Smooth muscle cell (in vitro differentiated cells): ENCODE measurements around the gene OR1D2. TPM values are rescaled to one million over a fixed set of nuclear protein-coding genes. Genes with fewer than 3 reads are reported as not detected.
"Not testable (repeated sequence)": the region's sequence is repeated elsewhere in the genome, so short reads cannot be mapped to it uniquely, and the experiment has no call there.

Experiments used
- DNase-seq: peaks from one replicate; lab custom pipeline; 2025; ENCODE audit not compliant: unreplicated experiment; lab: John Stamatoyannopoulos, UW
- H2AFZ ChIP-seq: fragments of 200-600 bp; sonication (generic); 2 replicates; pipeline ENCODE4 v1.6.0; 2016; ENCODE audit warnings: antibody characterized with exemption, low read depth, mild to moderate bottlenecking
- H3F3A ChIP-seq: fragments of 200-600 bp; sonication (generic); 2 replicates; pipeline ENCODE4 v1.6.0; 2017; ENCODE audit warnings: antibody characterized with exemption, low read depth
- H3K27ac ChIP-seq: fragments of 200-600 bp; sonication (generic); 2 replicates; pipeline ENCODE4 v1.5.1; 2016; ENCODE audit warnings: low read depth, mild to moderate bottlenecking
- H3K27me3 ChIP-seq: fragments of 200-600 bp; sonication (generic); 2 replicates; pipeline ENCODE4 v1.6.1; 2016; ENCODE audit warnings: low read depth, mild to moderate bottlenecking
- H3K36me3 ChIP-seq: fragments of 200-600 bp; sonication (generic); 2 replicates; pipeline ENCODE4 v1.5.1; 2016; ENCODE audit warnings: low read depth
- H3K4me1 ChIP-seq: fragments of 200-600 bp; sonication (generic); 2 replicates; pipeline ENCODE4 v1.5.1; 2016; ENCODE audit warnings: low read depth
- H3K4me2 ChIP-seq: fragments of 200-600 bp; sonication (generic); 2 replicates; pipeline ENCODE4 v1.6.0; 2016; ENCODE audit warnings: mild to moderate bottlenecking
- H3K4me3 ChIP-seq: fragments of 200-600 bp; sonication (generic); 2 replicates; pipeline ENCODE4 v1.5.1; 2016; ENCODE audit warnings: mild to moderate bottlenecking
- H3K79me2 ChIP-seq: fragments of 200-600 bp; sonication (generic); 2 replicates; pipeline ENCODE4 v1.6.0; 2016; ENCODE audit warnings: low read depth, mild to moderate bottlenecking
- H3K9ac ChIP-seq: fragments of 200-600 bp; sonication (generic); 2 replicates; pipeline ENCODE4 v1.6.0; 2016; ENCODE audit warnings: low read depth
- H3K9me3 ChIP-seq: fragments of 200-600 bp; sonication (generic); replicated peaks from 2 replicates; pipeline ENCODE4 v1.5.1; 2016; ENCODE audit warnings: low read depth
- H4K20me1 ChIP-seq: fragments of 200-600 bp; sonication (generic); 2 replicates; pipeline ENCODE4 v1.6.0; 2016; ENCODE audit warnings: low read depth
- CTCF ChIP-seq: fragments of 200-600 bp; sonication (generic); IDR thresholded peaks from 2 replicates; pipeline ENCODE4 v1.5.1; 2017; ENCODE audit warnings: borderline replicate concordance, mild to moderate bottlenecking, antibody characterized with exemption; ENCODE audit not compliant: insufficient read depth, poor library complexity, severe bottlenecking
- WGBS: methylation state at CpG from one replicate; pipeline ENCODE4 v1.1.7; 2016; ENCODE audit warnings: low lambda C conversion rate; 5-methylcytosine and 5-hydroxymethylcytosine counted together
- polyA plus RNA-seq: library from polyadenylated mRNA; unstranded; fragments of >200 nt; fragmentation: Nextera tagmentation; extraction: Ambion mirVana; gene quantifications from 2 replicates; pipeline ENCODE4 v1.2.1, GENCODE V29; 2016
- total RNA-seq: library from RNA; depleted of rRNA; stranded (reverse); fragments of >200 nt; gene quantifications from 2 replicates; pipeline ENCODE4 v1.2.3, GENCODE V29; 2014

OR1D2 gene
- total and polyA plus RNA-seq, 2 experiments from 2014 or later, result not detected

GRCh38 chr17:3054868-3055267, 49.4 kb downstream of the OR1D2 start:
- H4K20me1 ChIP-seq, H3K27me3 ChIP-seq, DNase-seq, H3K79me2 ChIP-seq, H3K4me2 ChIP-seq, H3K4me3 ChIP-seq, H2AFZ ChIP-seq, H3K4me1 ChIP-seq, H3K9me3 ChIP-seq, H3K36me3 ChIP-seq, H3K27ac ChIP-seq, H3F3A ChIP-seq, H3K9ac ChIP-seq: not testable (repeated sequence)
- 85% methylated on average over 1 of the region's 2 CpGs for WGBS

GRCh38 chr17:3049705-3050295, 54.4 kb downstream of the OR1D2 start:
- no peak overlapping the region for H3K9ac ChIP-seq
- WGBS, result 91% methylated on average over 8 of the region's 8 CpGs
- no peak for TF ChIP-seq CTCF
- H3K79me2 ChIP-seq, result no peaks in the 10 kb centered on the region
- no peak for DNase-seq
- peaks cover 3% of the 10 kb centered on the region for H3K4me1 ChIP-seq
- H3K36me3 ChIP-seq, result no peaks in the 10 kb centered on the region
- peak overlapping the region; percentile 90 for H3K4me2 ChIP-seq
- H3K27me3 ChIP-seq, result no peaks in the 10 kb centered on the region
- no peak overlapping the region for H3K27ac ChIP-seq
- no peaks in the 10 kb centered on the region for H3K9me3 ChIP-seq
- H3F3A ChIP-seq, result no peaks in the 10 kb centered on the region
- H4K20me1 ChIP-seq, result no peaks in the 10 kb centered on the region
- peak overlapping the region; percentile 71 for H3K4me3 ChIP-seq
- peak overlapping the region; percentile 95 for H2AFZ ChIP-seq

- WGBS, result 6% methylated on average over 50 of the region's 50 CpGs
- no peak overlapping the region for H3K9ac ChIP-seq
- H3K9me3 ChIP-seq, result no peaks in the 10 kb centered on the region
- DNase-seq, result peak; percentile 72
- no peaks in the 10 kb centered on the region for H3K79me2 ChIP-seq
- H3K4me3 ChIP-seq, result peak overlapping the region; percentile 71
- H3K4me2 ChIP-seq, result peak overlapping the region; percentile 90
- H3K27me3 ChIP-seq, result no peaks in the 10 kb centered on the region
- peak overlapping the region; percentile 95 for H2AFZ ChIP-seq
- no peaks in the 10 kb centered on the region for H3K36me3 ChIP-seq
- peaks cover 3% of the 10 kb centered on the region for H3K4me1 ChIP-seq
- peak; percentile 56 for TF ChIP-seq CTCF
- H3F3A ChIP-seq, result no peaks in the 10 kb centered on the region
- no peaks in the 10 kb centered on the region for H4K20me1 ChIP-seq
- no peak overlapping the region for H3K27ac ChIP-seq
These were observed 55.3 kb downstream of the OR1D2 start for GRCh38 chr17:3048727-3049471.

GRCh38 chr17:3046753-3047152, 57.5 kb downstream of the OR1D2 start:
- Histone ChIP-seq H3K27me3 (no peaks in the 10 kb centered on the region), H2AFZ (no peak overlapping the region), H3K4me2 (no peak overlapping the region), H3K36me3 (no peaks in the 10 kb centered on the region), H3K9me3 (no peaks in the 10 kb centered on the region), H3K9ac (no peak overlapping the region), H3K79me2 (no peaks in the 10 kb centered on the region), H3K4me1 (peaks cover 3% of the 10 kb centered on the region), H3F3A (no peaks in the 10 kb centered on the region), H3K4me3 (no peak overlapping the region), H4K20me1 (no peaks in the 10 kb centered on the region), H3K27ac (no peak overlapping the region)
- DNase-seq, result no peak
- no peak for TF ChIP-seq CTCF
- WGBS, result 85% methylated on average over 3 of the region's 3 CpGs
